HL-60 (cell line): ENCODE measurements around the gene TAOK3.

Source experiments
- DNase-seq, 2 experiments: peaks; one replicate each; pipeline ENCODE4 v3.0.0-alpha.2; 2010 to 2020; ENCODE audit warnings: low read depth in 1 of 2, low spot score in 1 of 2
- H3K27ac ChIP-seq: fragments of 250-450 bp; sonication (Bioruptor Pico); replicated peaks from 2 replicates; pipeline ENCODE4 v1.5.1; 2020; ENCODE audit warnings: mild to moderate bottlenecking, moderate library complexity
- H3K27me3 ChIP-seq: fragments of 250-450 bp; sonication (Bioruptor Pico); 2 replicates; pipeline ENCODE4 v1.5.1; 2021; ENCODE audit warnings: mild to moderate bottlenecking, moderate library complexity; ENCODE audit not compliant: insufficient read depth, poor library complexity, severe bottlenecking
- H3K4me3 ChIP-seq: replicated peaks from 2 replicates; pipeline ENCODE4 v1.5.1; 2011; ENCODE audit warnings: mild to moderate bottlenecking, control low read depth, low read length; ENCODE audit not compliant: insufficient read depth
- GABPA ChIP-seq: IDR thresholded peaks from 2 replicates; pipeline ENCODE4 v1.6.1; 2012; ENCODE audit warnings: low read depth
- POLR2AphosphoS5 ChIP-seq: IDR thresholded peaks from 2 replicates; pipeline ENCODE4 v1.6.1; 2012; ENCODE audit warnings: low read depth
- REST ChIP-seq: IDR thresholded peaks from 2 replicates; pipeline ENCODE4 v1.6.1; 2012; ENCODE audit warnings: low read depth; ENCODE audit not compliant: insufficient replicate concordance
- SPI1 ChIP-seq: IDR thresholded peaks from 2 replicates; pipeline ENCODE4 v1.6.1; 2012; ENCODE audit warnings: low read depth, mild to moderate bottlenecking, borderline replicate concordance
- TF ChIP-seq, protein P1 (sequence below): IDR thresholded peaks from one replicate; pipeline ENCODE4 v1.5.1; 2011; ENCODE audit warnings: low read length, control low read depth, inconsistent platforms; ENCODE audit not compliant: insufficient read depth

TAOK3 gene

GRCh38 chr12:118120579-118121363, 251.9 kb downstream of the TAOK3 start:
- Histone ChIP-seq H3K27ac (peak overlapping the region; percentile 22; the same call in 1 of the 2 replicates), H3K27me3 (no peaks in the 10 kb centered on the region), H3K4me3 (no peak overlapping the region)
- TF ChIP-seq, protein P1, sequence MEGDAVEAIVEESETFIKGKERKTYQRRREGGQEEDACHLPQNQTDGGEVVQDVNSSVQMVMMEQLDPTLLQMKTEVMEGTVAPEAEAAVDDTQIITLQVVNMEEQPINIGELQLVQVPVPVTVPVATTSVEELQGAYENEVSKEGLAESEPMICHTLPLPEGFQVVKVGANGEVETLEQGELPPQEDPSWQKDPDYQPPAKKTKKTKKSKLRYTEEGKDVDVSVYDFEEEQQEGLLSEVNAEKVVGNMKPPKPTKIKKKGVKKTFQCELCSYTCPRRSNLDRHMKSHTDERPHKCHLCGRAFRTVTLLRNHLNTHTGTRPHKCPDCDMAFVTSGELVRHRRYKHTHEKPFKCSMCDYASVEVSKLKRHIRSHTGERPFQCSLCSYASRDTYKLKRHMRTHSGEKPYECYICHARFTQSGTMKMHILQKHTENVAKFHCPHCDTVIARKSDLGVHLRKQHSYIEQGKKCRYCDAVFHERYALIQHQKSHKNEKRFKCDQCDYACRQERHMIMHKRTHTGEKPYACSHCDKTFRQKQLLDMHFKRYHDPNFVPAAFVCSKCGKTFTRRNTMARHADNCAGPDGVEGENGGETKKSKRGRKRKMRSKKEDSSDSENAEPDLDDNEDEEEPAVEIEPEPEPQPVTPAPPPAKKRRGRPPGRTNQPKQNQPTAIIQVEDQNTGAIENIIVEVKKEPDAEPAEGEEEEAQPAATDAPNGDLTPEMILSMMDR: peak; percentile 22
- TF ChIP-seq REST (no peak), GABPA (no peak)
- DNase-seq: peak in 1 of 2 experiments; percentile 55

- H3K27me3 ChIP-seq: no peaks in the 10 kb centered on the region
- DNase-seq: no peak
- no peak overlapping the region for H3K27ac ChIP-seq
- TF ChIP-seq, protein P1: no peak
- TF ChIP-seq GABPA (no peak), POLR2AphosphoS5 (no peak), SPI1 (no peak), REST (no peak)
- no peak overlapping the region for H3K4me3 ChIP-seq
Measured at GRCh38 chr12:118119449-118119879, 253.2 kb downstream of the TAOK3 start.

DNA sequence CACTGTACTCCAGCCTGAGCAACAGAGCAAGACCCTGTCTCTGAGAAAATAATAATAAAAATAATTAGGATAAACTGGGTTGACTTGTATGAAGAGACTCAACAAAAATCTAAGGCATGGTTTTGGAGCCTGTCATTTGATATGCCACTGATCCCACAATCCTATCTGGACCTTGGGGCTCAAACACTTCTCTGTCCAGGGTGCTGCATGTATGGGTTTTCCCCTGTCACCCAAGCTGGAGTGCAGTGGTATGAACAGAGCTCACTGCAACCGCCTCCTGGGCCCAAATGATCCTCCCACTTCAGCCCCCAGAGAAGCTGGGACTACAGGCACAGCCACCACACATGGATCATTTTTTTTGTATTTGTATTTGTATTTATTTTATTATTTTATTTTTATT, 263.6 kb downstream of the TAOK3 start:
- peaks cover 3% of the 10 kb centered on the region for H3K27me3 ChIP-seq
- TF ChIP-seq GABPA (no peak), SPI1 (no peak), POLR2AphosphoS5 (no peak), REST (peak; percentile 78)
- TF ChIP-seq, protein P1: no peak
- no peak overlapping the region for H3K27ac ChIP-seq
- DNase-seq: no peak
- H3K4me3 ChIP-seq: no peak overlapping the region
